HFFc6 (cell line): ENCODE results near the gene F7. TPM values are rescaled to one million over a fixed set of nuclear protein-coding genes. Genes with fewer than 3 reads are reported as not detected.
"Not testable (repeated sequence)": the region's sequence is repeated elsewhere in the genome, so short reads cannot be mapped to it uniquely, and the experiment has no call there.

Experiments
- DNase-seq: peaks from one replicate; pipeline ENCODE4 v3.0.0-alpha.2; 2018
- H3K27ac Mint-ChIP-seq: 2 replicates; pipeline ENCODE4 v1.8.0; 2020; ENCODE audit warnings: mild to moderate bottlenecking, mixed read lengths
- H3K27me3 Mint-ChIP-seq: 2 replicates; pipeline ENCODE4 v1.8.0; 2021; ENCODE audit warnings: mild to moderate bottlenecking, moderate library complexity, mixed read lengths; ENCODE audit not compliant: insufficient read depth
- H3K36me3 Mint-ChIP-seq: 2 replicates; pipeline ENCODE4 v1.8.0; 2021; ENCODE audit warnings: low read depth, mixed read lengths
- H3K4me1 Mint-ChIP-seq: 2 replicates; pipeline ENCODE4 v1.8.0; 2020; ENCODE audit warnings: low read depth, mixed read lengths
- H3K4me3 Mint-ChIP-seq: 2 replicates; pipeline ENCODE4 v1.8.0; 2020; ENCODE audit warnings: mild to moderate bottlenecking, moderate library complexity, mixed read lengths
- H3K9me3 Mint-ChIP-seq: 2 replicates; pipeline ENCODE4 v1.8.0; 2020; ENCODE audit warnings: mild to moderate bottlenecking, mixed read lengths
- CTCF ChIP-seq: fragments of 200-600 bp; sonication (generic); IDR thresholded peaks from 2 replicates; pipeline ENCODE4 v1.5.0; 2021; ENCODE audit warnings: antibody characterized with exemption, mild to moderate bottlenecking
- total RNA-seq, 6 experiments: library from RNA; stranded (reverse); fragmentation: NEBNext Ultra II Directional; extraction: Animal tissue kit (Norgen Biotek cat#: 25700); gene quantifications; 2 replicates in 1 of 6; 3 replicates in 5 of 6; pipeline ENCODE4 v1.2.3, GENCODE V29; 2021

Gene F7
- total RNA-seq, 6 experiments from 2014 or later = not detected

- Mint-ChIP-seq H3K4me1 (peaks cover 25% of the 10 kb centered on the region), H3K27ac (no peak overlapping the region), H3K4me3 (peak overlapping the region; percentile 69), H3K27me3 (peaks cover 33% of the 10 kb centered on the region), H3K36me3 (no peaks in the 10 kb centered on the region), H3K9me3 (no peaks in the 10 kb centered on the region)
- DNase-seq = no peak
- 0 out of 2 replicates have a peak, but pooled peaks have one; percentile 22 for TF ChIP-seq CTCF
Observed at GRCh38 chr13:113097651-113098050, 7.9 kb upstream of the F7 start.

GRCh38 chr13:113098162-113098732 lies 7.3 kb upstream of the F7 start:
- H3K9me3 Mint-ChIP-seq = no peaks in the 10 kb centered on the region
- H3K4me3 Mint-ChIP-seq = peak overlapping the region; percentile 69
- H3K27me3 Mint-ChIP-seq = peaks cover 32% of the 10 kb centered on the region
- H3K36me3 Mint-ChIP-seq = no peaks in the 10 kb centered on the region
- peak; percentile 55 for DNase-seq
- peaks cover 25% of the 10 kb centered on the region for H3K4me1 Mint-ChIP-seq
- no peak for TF ChIP-seq CTCF
- H3K27ac Mint-ChIP-seq = 0 out of 2 replicates have a peak overlapping the region, but pooled peaks have one; percentile 13

- H3K9me3 Mint-ChIP-seq = no peaks in the 10 kb centered on the region
- peaks cover 25% of the 10 kb centered on the region for H3K4me1 Mint-ChIP-seq
- peaks cover 28% of the 10 kb centered on the region for H3K27me3 Mint-ChIP-seq
- no peak for DNase-seq
- no peaks in the 10 kb centered on the region for H3K36me3 Mint-ChIP-seq
- no peak for TF ChIP-seq CTCF
- H3K4me3 Mint-ChIP-seq = no peak overlapping the region; the same call in 1 of the 2 replicates
- H3K27ac Mint-ChIP-seq = no peak overlapping the region
Observed at GRCh38 chr13:113099142-113099541, 6.4 kb upstream of the F7 start.

GRCh38 chr13:113102302-113102701 lies 3.3 kb upstream of the F7 start:
- Mint-ChIP-seq H3K4me1 (peaks cover 31% of the 10 kb centered on the region), H3K27me3 (peaks cover 25% of the 10 kb centered on the region)
- not testable (repeated sequence) for H3K27ac Mint-ChIP-seq, H3K36me3 Mint-ChIP-seq, DNase-seq, H3K4me3 Mint-ChIP-seq, H3K9me3 Mint-ChIP-seq

GRCh38 chr13:113102727-113103126 lies 2.9 kb upstream of the F7 start:
- Mint-ChIP-seq H3K36me3 (no peaks in the 10 kb centered on the region), H3K27me3 (peaks cover 25% of the 10 kb centered on the region), H3K9me3 (no peaks in the 10 kb centered on the region), H3K4me3 (no peak overlapping the region), H3K27ac (no peak overlapping the region), H3K4me1 (peaks cover 30% of the 10 kb centered on the region)
- DNase-seq = no peak
- no peak for TF ChIP-seq CTCF

GRCh38 chr13:113103646-113104045 lies 1.9 kb upstream of the F7 start:
- no peak for TF ChIP-seq CTCF
- no peak for DNase-seq
- H3K36me3 Mint-ChIP-seq = no peaks in the 10 kb centered on the region
- H3K9me3 Mint-ChIP-seq = no peaks in the 10 kb centered on the region
- H3K4me3 Mint-ChIP-seq = no peak overlapping the region
- H3K4me1 Mint-ChIP-seq = peaks cover 21% of the 10 kb centered on the region
- H3K27ac Mint-ChIP-seq = no peak overlapping the region
- peaks cover 18% of the 10 kb centered on the region for H3K27me3 Mint-ChIP-seq
